ENCODE data around the gene MPC1L. TPM values are rescaled to one million over a fixed set of nuclear protein-coding genes. Genes with fewer than 3 reads are reported as not detected.

Gene MPC1L
- total RNA-seq, 1 donor from 2014 or later: not detected

GRCh38 chrX:40663078-40663740, 40.0 kb downstream of the MPC1L start:
- intact Hi-C loops (cut with DNase I): no loop called here
- H3K4me3 ChIP-seq: no peak overlapping the region
- DNase-seq (no peak), ATAC-seq (no peak)
- TF ChIP-seq, protein P1, sequence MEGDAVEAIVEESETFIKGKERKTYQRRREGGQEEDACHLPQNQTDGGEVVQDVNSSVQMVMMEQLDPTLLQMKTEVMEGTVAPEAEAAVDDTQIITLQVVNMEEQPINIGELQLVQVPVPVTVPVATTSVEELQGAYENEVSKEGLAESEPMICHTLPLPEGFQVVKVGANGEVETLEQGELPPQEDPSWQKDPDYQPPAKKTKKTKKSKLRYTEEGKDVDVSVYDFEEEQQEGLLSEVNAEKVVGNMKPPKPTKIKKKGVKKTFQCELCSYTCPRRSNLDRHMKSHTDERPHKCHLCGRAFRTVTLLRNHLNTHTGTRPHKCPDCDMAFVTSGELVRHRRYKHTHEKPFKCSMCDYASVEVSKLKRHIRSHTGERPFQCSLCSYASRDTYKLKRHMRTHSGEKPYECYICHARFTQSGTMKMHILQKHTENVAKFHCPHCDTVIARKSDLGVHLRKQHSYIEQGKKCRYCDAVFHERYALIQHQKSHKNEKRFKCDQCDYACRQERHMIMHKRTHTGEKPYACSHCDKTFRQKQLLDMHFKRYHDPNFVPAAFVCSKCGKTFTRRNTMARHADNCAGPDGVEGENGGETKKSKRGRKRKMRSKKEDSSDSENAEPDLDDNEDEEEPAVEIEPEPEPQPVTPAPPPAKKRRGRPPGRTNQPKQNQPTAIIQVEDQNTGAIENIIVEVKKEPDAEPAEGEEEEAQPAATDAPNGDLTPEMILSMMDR (IDR thresholded peaks at IDR 0.05): no peak
- no peaks in the 10 kb centered on the region for H3K27me3 ChIP-seq (ENCODE audit: low read depth)
- peaks cover 75% of the 10 kb centered on the region for H3K36me3 ChIP-seq
- H3K27ac ChIP-seq: no peak overlapping the region
- no peaks in the 10 kb centered on the region for H3K4me1 ChIP-seq
- no peaks in the 10 kb centered on the region for H3K9me3 ChIP-seq

DNA sequence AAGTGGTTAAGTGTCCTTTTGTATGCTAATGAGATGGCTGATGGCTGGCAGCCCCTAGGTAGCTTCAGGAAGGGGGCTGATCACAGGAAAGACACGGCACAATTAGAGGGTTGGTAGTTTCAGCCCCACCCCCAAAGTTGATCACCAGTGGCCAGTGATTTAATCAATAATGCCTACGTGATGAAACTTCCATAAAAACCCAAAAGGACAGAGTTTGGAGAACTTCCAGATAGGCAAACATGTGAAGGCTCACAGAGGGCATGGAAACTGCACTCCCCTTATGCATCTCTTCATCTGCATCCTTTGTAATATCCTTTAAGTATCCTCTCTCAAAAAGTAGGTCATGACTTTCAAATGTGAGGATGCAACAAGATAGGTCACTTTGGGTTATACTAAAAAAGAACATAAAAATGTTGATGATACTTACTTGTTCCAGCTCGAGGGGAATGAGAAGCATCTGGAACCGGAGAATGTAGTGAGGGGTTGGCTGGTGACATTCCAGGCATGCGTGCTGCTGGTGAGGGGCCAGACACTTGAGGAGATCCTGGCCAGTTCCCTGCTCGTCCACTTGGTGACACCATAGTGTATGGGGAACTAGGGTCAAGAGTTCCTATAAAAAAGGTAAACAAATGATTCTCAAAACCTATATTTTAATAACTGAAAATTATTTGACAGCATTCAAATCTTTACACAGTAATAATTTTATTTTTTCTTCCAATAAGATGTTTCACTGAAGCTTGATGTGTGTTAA, 40.8 kb downstream of the MPC1L start:
- Histone ChIP-seq H3K4me3 (no peak overlapping the region), H3K27me3 (ENCODE audit: low read depth) (no peaks in the 10 kb centered on the region), H3K9me3 (no peaks in the 10 kb centered on the region), H3K27ac (no peak overlapping the region), H3K36me3 (peaks cover 74% of the 10 kb centered on the region), H3K4me1 (no peaks in the 10 kb centered on the region)
- DNase-seq: no peak
- intact Hi-C loops (cut with DNase I): no loop called here
- no peak for ATAC-seq
- TF ChIP-seq, protein P1 (IDR thresholded peaks at IDR 0.05): peak; percentile 21

DNA sequence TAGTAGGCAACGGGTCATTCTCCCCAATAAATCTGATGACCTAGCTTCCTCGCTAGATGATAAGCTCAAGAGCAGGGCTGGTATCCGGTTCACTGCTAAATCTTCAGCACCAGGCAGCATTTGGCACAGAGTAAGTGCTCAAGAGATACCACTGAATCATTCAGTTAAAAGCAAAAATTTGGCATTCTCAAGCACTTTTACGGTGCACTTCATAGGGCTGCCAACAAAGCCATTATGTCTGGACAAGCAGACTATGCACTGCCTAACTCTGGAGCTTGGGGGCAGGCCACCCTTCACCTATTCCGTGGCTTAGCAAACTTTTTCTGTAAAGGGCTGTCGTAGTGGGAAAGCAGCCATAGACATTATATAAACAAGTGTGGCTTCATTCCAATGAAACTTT, 47.9 kb downstream of the MPC1L start:
- Histone ChIP-seq H3K4me3 (no peak overlapping the region), H3K27ac (no peak overlapping the region), H3K9me3 (no peaks in the 10 kb centered on the region), H3K36me3 (peaks cover 62% of the 10 kb centered on the region), H3K4me1 (no peaks in the 10 kb centered on the region), H3K27me3 (ENCODE audit: low read depth) (no peaks in the 10 kb centered on the region)
- no peak for ATAC-seq
- intact Hi-C loops (cut with DNase I): no loop called here
- TF ChIP-seq, protein P1 (IDR thresholded peaks at IDR 0.05): no peak
- DNase-seq: no peak

Other genes with a start within 250 kb of the MPC1L start
- gene ATP6AP2, start 42.5 kb upstream of the MPC1L start, total RNA-seq: 130 TPM
- 16.8 TPM for gene CXorf38, start 24.1 kb downstream of the MPC1L start, total RNA-seq
- 32.6 TPM for gene MED14, start 112.1 kb downstream of the MPC1L start, total RNA-seq